GM12875 (cell line): ENCODE data around the gene SH3PXD2A.

Experiments used
- H3K4me3 ChIP-seq: one replicate; pipeline ENCODE4 v1.5.1; 2011; ENCODE audit warnings: low read depth, low read length, control low read depth
- TF ChIP-seq, protein P1 (sequence below): IDR thresholded peaks from 2 replicates; pipeline ENCODE4 v1.5.1; 2011; ENCODE audit warnings: low read depth, mild to moderate bottlenecking, control low read depth, inconsistent platforms, low read length, moderate library complexity, borderline replicate concordance; ENCODE audit not compliant: insufficient read depth

SH3PXD2A gene

GRCh38 chr10:103834436-103835095 lies 20.8 kb downstream of the SH3PXD2A start:
- H3K4me3 ChIP-seq = no peak overlapping the region
- TF ChIP-seq, protein P1, sequence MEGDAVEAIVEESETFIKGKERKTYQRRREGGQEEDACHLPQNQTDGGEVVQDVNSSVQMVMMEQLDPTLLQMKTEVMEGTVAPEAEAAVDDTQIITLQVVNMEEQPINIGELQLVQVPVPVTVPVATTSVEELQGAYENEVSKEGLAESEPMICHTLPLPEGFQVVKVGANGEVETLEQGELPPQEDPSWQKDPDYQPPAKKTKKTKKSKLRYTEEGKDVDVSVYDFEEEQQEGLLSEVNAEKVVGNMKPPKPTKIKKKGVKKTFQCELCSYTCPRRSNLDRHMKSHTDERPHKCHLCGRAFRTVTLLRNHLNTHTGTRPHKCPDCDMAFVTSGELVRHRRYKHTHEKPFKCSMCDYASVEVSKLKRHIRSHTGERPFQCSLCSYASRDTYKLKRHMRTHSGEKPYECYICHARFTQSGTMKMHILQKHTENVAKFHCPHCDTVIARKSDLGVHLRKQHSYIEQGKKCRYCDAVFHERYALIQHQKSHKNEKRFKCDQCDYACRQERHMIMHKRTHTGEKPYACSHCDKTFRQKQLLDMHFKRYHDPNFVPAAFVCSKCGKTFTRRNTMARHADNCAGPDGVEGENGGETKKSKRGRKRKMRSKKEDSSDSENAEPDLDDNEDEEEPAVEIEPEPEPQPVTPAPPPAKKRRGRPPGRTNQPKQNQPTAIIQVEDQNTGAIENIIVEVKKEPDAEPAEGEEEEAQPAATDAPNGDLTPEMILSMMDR = no peak

GRCh38 chr10:103833731-103834365 lies 21.5 kb downstream of the SH3PXD2A start:
- TF ChIP-seq, protein P1 = no peak
- no peak overlapping the region for H3K4me3 ChIP-seq

DNA sequence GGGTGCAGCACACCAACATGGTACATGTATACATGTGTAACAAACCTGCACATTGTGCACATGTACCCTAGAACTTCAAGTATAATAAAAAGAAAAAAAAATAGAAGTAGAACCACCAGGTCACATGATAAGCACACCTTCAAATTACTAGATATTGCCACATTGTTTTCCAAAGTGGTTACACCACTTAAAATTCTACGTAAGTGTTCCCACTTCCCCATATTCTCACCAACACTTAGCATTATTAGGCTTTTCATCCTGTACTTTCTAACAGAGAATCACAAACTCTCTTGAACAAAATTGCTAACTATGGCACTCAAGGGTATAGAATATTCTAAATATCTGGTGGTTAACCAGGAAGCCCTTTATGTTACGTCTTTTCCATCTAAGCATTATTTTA lies 22.6 kb downstream of the SH3PXD2A start:
- TF ChIP-seq, protein P1 = no peak
- H3K4me3 ChIP-seq = no peak overlapping the region

DNA sequence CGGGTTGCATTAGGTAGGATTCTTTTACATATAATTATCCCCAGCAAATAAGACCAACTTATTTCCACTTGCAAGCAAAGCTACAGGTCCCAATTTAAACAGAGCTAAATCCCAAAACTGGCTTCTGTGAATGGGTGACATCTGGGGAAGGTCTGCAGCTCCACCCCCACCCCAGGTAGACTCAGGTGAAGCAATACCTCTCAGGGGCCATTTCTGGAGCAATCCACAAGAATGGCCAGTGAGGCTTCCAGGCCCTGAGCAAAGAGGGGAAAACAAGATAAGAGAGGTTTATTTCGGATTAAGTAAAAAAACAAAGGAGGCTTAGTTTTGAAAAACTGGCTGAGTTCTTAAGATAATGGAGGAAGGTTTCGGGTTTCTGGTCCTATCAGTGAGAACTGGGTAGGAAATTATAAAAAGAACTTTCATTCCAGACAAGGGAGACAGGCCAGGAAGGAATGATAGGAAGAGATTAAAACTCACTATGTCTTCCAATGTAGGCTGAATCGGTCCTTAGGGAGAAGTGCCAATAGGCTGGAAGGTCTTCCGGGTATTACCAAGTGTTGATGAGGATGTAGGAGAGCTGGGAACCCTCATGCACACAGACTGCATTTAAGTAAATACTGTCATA lies 25.4 kb downstream of the SH3PXD2A start:
- no peak overlapping the region for H3K4me3 ChIP-seq
- TF ChIP-seq, protein P1 = no peak

- no peak overlapping the region for H3K4me3 ChIP-seq
- TF ChIP-seq, protein P1 = no peak
These were observed 26.1 kb downstream of the SH3PXD2A start for GRCh38 chr10:103829278-103829677.

GRCh38 chr10:103828587-103829197 lies 26.7 kb downstream of the SH3PXD2A start:
- TF ChIP-seq, protein P1 = no peak
- no peak overlapping the region for H3K4me3 ChIP-seq
